GM19238 (cell line): ENCODE results near the gene CDCA7.
"Not testable (repeated sequence)": the region's sequence is repeated elsewhere in the genome, so short reads cannot be mapped to it uniquely, and the experiment has no call there.

Experiments used
- DNase-seq: peaks from one replicate; pipeline ENCODE4 v3.0.0; 2011; ENCODE audit warnings: low spot score; ENCODE audit not compliant: insufficient read length

Gene CDCA7

DNA sequence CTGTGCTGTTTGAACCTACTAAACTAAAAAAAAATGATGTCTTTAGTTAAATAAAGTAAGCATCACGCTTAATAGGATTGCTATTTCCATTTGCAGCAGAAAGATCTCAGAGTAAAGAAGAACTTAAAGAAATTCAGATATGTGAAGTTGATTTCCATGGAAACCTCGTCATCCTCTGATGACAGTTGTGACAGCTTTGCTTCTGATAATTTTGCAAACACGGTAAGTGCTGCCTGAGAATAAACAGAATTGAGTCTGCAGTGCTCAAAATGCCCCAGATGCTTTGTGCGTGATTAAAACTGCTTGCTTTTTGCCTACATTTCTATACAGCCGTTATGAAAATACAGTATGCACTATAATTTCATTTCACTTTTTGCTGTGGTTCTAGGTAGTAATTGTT is 3.9 kb downstream of the CDCA7 start:
- DNase-seq = no peak

DNA sequence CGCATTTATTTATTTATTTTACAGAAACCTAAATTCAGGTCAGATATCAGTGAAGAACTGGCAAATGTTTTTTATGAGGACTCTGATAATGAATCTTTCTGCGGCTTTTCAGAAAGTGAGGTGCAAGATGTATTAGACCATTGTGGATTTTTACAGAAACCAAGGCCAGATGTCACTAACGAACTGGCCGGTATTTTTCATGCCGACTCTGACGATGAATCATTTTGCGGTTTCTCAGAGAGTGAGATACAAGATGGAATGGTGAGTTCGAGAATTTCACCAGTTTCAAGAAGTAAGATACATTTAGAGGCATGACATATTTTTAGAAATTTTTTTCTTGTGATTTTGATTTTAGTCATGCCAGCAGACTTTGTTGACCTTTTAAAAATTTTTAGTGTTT is 4.6 kb downstream of the CDCA7 start:
- DNase-seq = no peak

DNA sequence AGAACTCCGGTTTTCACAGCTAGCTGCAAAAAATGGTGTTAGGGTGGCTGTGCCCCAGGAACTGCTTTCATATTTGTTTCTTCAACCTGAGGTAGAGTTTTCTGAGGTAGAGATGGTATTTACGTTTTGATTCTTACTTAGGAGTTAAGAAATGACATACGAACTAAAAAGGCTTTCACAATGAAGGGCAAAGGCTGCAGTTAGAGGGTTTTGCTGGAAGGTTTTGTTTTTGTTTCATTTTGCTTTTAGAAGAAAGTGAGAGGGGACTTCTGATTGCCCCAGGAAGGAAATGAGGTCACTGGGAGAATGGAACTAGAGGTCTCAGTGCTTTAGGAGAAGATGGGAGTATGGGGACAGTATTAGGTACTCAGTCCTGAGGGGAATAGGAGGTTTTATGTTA is 15.5 kb downstream of the CDCA7 start:
- DNase-seq = no peak

DNA sequence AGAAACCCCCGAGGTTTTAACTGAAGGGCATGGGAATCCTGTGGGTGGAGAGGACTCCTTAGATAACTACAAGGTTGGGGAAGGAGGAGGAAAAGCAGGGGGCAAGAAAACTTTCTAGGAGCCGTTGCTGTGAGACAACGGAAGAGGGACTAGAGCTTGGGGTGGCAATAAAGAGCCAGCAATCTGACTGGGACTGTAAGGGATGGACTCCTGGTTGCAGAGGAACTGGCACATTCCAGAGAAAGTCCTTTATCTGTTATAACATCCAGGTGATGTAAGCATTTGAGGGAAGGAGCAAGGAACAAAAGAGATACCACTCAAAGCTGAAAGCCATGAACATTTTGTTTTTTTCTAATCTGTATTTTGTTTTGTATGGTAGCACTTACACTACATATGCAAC is 16.4 kb downstream of the CDCA7 start:
- no peak for DNase-seq

DNA sequence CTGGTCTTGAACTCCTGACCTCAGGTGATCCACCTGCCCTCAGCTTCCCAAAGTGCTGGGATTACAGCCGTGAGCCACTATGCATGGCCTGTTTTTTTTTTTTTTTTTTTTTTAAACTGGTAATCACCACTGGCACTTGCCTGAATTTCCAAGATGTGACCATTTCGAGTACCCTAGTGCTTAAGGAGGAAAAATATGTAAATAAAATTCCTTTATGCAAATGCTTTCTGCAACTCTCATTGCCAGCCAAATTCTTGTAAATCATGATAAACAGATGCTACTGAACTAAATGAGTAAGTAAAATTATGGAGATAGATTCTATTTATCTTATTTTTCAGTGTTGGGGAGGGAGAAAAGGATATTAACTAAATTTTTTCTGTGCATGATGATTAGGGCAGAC is 18.6 kb downstream of the CDCA7 start:
- no peak for DNase-seq

DNA sequence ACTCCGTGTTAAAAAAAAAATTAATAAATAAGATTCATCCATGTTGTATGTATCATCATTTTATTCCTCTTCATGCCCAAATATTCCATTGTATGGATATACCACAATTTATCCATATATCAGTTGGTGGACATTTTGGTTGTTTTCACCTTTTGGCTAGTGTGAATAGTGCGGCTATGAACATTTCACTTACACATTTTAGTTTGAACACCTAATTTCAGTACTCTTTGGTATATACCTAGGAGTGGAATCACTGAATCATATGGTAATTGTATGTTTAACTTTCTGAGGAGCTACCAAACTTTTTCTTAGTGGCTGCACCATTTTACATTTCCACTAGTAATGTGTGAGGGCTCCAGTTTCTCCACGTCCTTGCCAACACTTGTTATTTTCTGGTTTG is 20.0 kb downstream of the CDCA7 start:
- no peak for DNase-seq

DNA sequence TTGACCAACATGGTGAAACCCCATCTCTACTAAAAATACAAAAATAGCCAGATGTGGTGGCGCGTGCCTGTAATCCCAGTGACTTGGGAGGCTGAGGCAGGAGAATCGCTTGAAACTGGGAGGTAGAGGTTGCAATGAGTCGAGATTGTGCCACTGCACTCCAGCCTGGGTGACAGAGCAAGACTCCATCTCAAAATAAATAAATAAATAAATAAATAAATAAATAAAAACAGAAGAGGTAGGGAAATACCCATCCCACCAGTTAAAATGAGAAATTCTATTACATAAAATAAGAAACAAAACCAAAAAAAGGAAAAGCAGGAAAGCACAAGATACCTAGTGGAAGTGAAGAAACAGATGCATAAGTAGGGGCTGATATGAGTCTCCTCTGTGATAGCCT is 30.9 kb downstream of the CDCA7 start:
- not testable (repeated sequence) for DNase-seq

DNA sequence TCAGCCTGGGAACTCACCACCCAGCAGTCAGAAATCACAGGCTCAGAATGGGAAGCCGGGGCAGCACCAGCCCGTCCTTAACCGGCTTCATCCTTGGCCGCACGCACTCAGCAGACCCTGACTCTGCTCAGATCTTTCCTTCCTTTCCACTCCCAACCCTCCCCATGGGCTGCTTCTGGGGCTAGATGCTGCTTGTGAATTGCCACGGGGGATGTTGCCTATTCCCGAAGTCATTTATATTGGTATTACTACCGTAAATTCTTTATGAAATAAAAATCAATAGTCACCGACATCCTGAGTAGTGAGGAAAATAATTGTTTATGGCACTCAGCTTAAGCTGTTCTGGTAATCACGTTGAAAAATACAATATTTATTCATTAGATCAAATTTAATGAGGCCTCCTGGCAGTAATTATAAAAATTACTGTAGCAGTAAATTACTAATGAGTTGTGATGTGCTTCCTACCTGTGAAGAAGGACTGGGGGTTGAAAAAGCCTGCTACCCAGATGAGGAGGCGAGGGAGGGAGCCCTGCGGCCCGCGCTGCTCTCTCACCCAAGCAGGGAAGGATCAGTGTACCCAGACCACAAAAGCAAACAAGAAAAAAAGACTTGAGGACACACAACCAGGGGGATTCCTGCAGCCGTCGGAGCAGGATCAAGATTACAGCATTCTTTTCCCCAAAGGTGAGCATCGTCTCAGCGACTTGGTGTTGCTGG is 31.5 kb downstream of the CDCA7 start:
- no peak for DNase-seq

DNA sequence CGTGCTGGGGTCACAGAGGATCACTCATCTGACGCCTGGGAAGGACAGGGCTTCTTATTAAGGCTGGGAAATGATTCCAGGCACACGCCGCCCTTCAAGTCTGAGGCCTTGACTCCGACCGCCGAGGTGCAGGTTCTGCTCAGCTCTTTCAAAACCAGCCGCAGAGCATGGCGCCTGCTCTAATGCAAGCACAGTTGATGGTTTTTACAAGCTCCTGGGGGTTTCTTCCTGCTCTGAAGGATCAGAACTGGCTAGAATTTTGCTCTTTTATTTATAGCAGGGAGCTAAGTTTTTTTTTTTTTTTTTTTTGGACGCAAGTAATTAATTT is 32.0 kb downstream of the CDCA7 start:
- no peak for DNase-seq

DNA sequence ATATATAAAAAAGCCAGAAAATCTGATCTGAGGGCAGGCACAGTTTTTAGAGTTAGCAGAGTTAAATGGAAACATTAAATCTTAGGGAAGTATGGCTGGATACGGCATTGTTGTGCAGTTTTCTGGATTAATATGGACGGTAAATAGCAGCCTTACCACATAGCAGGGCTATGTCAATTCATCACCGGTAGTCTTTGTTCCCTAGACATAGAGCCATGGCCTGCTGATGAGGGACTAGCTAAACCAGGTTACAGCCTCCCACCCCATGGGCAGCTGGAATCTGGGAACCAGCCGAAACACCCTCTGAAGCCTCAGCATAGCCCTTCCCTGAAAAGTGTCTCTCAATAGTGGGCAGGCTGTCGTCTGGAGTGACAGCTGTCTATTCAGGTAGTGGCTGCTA is 32.4 kb downstream of the CDCA7 start:
- DNase-seq = no peak

DNA sequence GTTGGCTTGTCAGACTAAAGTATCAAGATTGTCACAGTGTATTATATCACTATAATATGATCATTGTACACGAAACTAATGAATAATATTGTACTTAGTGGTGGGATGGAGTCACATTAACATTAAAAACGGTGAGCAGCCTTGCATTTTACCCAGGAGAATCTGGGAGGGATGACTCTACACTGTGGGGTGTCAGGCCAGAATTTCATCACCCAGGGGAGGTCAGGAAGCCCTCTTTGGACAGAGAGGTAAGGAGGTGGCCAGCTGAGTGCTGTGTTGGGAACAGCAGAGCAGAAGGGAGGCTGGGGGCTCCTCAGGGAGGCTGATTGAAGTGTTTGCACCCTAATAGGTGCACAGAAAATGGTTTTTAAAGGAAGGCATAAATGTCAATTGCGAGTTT is 33.0 kb downstream of the CDCA7 start:
- DNase-seq = no peak

DNA sequence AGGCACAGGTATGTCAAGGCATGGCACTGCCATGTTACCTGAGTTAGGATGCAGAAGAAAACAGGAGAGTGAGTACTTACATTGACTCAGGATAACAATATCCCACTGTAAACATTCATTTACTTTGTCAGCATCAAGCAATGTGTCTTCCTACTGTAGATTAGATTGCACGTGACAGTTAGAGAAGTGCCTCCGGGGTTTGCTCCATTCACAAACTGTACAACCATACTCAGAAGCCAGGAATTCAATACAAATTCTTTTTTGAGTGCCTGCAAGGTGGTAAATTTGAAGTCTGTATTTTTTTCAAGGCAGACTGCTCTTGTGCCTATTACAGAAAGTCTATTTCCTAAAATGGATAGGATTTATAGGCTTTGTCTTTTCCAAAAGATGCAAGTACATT is 34.1 kb downstream of the CDCA7 start:
- no peak for DNase-seq

DNA sequence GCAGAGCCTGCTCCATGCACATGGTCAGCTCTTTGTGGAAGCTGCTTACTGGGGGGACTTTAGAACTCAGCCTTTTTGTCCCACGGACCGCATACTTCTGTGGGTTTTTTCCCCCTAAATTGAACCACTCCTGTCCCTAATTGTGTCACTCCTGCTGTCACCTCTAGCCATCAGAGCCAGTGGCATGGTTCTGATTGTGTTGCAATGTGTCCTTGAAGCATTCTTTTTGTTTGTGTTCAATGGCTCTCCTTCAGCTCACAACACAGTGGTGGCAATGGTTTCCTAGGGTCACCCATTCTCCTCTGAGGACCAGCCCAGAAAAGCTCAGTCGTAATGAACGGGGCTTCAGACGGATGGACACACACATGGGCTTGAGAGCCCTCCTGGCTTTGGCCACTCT is 35.4 kb downstream of the CDCA7 start:
- no peak for DNase-seq

DNA sequence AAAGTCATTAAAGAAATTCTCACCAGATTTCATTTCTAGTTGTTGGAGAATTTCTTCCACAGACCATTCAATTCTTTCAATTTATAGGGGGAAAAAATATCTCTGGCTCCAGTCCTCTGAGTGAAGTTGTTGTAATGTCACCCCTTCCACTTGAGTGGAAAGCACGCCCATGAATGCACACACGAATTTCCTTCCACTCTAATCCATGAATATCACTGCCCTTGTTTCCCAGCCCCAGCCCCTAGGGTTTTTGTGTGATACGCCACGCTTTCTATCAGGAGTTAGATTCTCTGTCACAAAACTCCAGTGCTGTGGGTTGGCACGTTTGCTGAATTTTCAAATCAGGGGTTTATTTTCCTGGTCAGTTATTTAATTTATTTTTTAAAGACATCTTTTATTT is 38.1 kb downstream of the CDCA7 start:
- no peak for DNase-seq

DNA sequence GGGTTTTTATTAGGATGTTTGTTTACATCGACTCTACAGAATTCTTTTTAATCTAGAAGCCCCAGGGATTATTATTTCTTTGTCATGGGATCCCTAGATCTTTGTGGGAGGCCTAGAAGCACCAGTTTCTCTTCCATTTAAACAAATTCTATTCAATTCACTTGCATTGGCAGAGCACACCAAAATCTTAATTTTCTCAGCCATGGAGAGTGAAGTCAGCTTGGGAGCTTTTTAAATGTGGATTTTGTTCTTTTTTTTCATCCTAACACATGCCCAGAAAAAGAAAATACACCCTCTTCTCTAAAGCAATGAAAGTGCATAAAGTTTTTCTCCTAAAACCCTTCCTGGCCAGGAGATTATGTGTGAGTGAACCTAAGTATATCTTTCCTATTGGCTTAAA is 38.5 kb downstream of the CDCA7 start:
- DNase-seq = no peak

DNA sequence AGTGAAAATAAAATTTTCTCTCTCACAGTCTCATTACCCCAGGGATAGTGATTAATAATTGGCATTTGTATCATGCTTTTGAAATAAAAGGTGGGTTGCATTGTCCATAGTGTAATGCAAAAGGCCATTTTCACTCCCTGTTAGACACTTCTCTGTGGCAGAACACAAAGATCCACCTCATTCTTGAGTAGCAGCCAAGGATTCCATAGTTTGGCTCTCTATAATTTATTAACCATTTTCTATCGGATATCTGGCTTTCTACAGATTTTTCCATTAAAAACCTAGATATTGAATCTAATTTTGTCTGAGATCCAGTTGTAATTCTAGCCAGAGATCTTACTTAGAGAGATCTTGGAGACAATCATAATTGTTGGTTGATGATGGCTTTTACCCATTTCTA is 39.0 kb downstream of the CDCA7 start:
- DNase-seq = no peak

DNA sequence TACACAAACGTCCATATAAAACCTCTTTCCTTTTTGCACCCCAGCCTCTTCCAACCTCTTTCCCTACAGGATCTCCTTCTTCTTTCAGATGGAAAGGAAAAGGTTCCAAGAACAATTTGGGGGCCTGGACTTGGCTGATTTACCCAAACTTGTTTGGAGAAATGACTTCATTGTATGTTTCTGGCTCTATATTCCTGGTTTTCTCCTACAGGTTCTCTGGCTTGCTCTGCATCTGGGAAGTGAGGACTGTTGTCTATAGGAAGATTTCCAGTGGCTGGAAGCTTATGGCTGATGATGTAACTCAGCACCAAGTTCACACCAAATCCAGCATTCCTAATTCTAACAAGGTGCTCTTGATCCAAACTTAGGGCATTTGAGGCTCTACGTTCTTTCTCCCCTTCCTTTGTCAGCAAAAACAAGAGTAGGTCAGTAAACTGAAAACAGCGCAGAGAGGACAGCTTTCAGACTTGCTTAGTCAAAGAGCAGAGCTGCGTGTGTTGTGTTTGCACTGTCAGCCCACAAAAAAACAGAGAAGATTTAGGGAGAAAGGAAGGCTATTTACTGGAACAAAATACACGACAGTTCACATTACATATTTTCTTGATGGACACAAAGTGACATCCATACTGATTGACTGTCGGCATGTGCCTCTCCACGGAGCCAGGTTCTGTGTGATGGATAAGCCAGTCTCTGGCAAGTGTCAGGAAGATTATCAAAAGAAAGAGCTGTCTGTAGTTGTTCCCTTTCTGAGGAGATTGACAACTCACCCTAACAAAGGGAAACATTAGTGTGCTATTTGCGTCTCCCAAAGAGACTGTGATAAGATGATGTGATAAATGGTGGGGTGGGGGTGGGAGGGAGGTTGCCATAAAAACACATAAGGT is 39.7 kb downstream of the CDCA7 start:
- no peak for DNase-seq

DNA sequence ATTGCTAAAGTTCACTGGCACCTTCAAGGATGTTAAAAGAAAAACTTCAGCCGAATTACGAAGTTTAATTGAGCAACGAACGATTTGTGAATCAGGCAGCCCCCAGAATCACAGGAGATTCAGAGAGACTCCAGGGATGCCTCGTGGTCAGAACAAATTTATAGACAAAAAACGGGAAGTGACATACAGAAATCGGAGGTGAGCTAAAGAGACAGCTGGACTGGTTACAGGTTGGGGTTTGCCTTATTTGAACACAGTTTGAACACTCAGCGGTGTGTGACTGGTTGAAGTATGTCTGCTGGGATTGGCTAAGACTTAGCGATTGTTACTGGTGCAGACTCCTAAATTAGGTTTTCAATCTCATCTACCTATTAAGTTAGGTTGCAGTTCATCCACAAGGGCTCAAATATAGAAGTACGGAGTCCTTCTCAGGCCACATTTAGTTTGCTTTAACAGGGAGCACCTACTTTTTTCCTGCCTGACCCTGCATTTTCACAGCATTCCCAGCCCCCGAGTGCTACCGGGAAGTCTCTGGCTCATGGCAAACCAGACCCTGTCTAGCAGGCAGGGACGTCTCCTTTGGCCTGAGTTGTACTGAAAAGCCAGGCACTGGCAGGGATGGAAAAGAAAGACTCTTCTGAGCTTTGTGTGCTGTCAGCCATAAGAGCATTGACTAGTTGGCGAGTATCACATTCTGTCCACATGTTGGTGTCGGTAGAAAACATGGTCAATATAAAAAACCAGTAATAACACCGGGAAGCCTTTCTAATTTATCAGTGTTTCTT is 41.1 kb downstream of the CDCA7 start:
- no peak for DNase-seq

DNA sequence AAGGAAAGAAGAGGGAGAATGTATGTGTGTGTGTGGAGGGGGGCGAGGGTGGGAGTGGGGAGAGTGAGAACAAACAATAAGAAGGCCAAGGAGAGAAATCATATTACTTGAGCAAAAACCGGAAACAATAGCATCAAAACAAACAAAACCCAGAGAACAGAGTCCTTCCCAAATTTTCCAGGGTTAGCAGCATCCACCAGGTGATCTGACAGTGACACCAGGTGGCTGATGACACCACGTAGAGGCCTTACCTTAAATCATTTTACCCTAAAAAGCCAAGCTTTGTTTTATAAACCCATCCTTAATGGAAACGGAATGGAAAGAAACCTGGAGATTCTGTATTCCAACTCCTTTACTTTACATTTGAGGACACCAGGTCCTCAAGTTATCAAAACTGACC is 42.9 kb downstream of the CDCA7 start:
- no peak for DNase-seq

DNA sequence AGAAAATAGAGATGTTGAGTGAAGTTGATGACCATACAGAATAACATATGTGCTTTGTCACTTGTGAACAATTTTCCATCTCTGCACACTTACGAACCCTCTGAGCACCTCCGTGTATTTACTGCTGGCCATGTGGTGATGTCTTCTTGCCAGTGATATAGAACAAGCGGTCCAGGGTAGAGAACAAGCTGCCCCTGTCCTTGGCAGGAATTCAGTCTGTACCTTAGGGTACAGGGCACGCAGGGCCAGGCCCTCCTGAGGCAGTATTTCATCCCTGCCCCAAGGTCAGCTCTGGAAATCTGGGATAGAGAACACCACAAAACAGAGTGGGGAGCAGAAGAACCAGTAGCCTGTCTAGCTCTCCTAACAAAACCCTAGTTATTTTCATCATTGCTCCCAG is 44.6 kb downstream of the CDCA7 start:
- no peak for DNase-seq

DNA sequence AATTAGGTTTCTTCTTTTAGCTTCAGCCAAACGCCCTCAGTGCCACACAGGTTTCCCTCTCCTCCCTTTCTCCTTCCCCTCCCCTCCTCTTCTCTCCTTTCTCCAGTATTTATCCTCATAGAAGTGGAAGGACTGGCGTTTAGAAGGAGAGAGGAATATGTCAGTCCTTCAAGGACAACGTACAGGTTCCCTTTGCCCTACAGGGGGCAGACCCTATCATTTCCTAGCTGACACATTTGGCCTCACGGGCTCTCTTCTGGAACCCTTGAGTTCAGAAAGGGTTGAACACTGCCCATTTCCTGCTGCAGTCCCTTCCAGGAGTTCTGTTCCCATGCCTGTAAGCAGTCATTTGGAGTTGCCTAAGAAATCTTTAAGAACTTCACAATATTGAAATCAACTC is 46.1 kb downstream of the CDCA7 start:
- no peak for DNase-seq

DNA sequence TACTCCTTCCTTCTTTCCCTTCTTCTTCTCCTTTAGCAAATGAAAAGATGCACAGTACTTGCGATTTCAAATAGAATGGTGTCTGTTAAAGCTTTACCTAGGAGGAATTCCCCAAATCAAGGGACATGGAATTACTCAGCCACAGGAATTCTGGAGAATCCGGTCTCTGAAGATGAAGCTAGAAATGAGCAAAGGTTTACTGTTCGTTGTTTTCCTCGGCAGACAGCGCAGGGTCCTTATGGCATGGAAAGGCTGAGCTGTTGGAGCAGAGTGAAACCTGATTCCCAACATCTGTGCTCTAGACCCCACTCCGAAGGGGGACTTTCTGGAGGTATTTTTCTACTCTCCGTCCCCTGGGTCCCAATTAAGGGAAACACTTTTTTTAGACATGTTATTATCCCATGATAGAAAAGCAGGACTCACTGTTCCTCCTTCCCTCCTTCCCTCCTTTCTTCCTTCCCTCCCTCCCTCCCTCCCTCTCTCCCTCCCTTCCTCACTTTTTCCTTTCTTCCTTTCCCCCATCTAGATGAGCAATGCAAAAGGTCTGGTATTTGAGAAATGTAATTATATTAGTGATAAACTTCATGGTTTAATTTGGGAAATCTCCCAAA is 47.1 kb downstream of the CDCA7 start:
- DNase-seq = no peak
